AG04450 (cell line): ENCODE results near the gene ADH6. TPM values are rescaled to one million over a fixed set of nuclear protein-coding genes. Genes with fewer than 3 reads are reported as not detected.

Experiments used
- CTCF ChIA-PET: fragments of 300-600, 350-600 bp; formaldehyde crosslinking; extraction: SDS; loops from one replicate; lab custom pipeline; 2022; ENCODE audit warnings: antibody characterized with exemption, inconsistent platforms; lab: Charles Lee
- POLR2A ChIA-PET: fragments of 350-600 bp; formaldehyde crosslinking; extraction: SDS; loops from one replicate; lab custom pipeline; 2021; ENCODE audit warnings: antibody characterized with exemption, inconsistent platforms; lab: Yijun Ruan, JAX
- DNase-seq: peaks from one replicate; pipeline ENCODE4 v3.0.0-alpha.2; 2011; ENCODE audit warnings: low read depth, low spot score
- H3K27ac ChIP-seq: one replicate; pipeline ENCODE4 v1.5.1; 2012; ENCODE audit warnings: low read depth, low read length, control low read depth
- H3K27me3 ChIP-seq: one replicate; pipeline ENCODE4 v1.6.0; 2012; ENCODE audit warnings: low read length; ENCODE audit not compliant: control insufficient read depth, insufficient read depth
- H3K4me3 ChIP-seq: 2 replicates; pipeline ENCODE4 v1.5.1; 2011; ENCODE audit warnings: mild to moderate bottlenecking, low read depth, low read length, control low read depth
- H3K9me3 ChIP-seq: 2 replicates; pipeline ENCODE4 v1.5.1; 2012; ENCODE audit warnings: low read length; ENCODE audit not compliant: control insufficient read depth, insufficient read depth
- polyA plus RNA-seq: library from polyadenylated mRNA; depleted of rRNA; stranded (reverse); fragments of >200 nt; gene quantifications from 2 replicates; pipeline ENCODE4 v1.2.3, GENCODE V29; 2011
- TF ChIP-seq, protein P1 (sequence below): IDR thresholded peaks from 2 replicates; pipeline ENCODE4 v1.5.1; 2011; ENCODE audit warnings: low read depth, low read length, control low read depth, inconsistent platforms

The ADH6 gene
- polyA plus RNA-seq, 1 experiment, result 0.02 TPM

DNA sequence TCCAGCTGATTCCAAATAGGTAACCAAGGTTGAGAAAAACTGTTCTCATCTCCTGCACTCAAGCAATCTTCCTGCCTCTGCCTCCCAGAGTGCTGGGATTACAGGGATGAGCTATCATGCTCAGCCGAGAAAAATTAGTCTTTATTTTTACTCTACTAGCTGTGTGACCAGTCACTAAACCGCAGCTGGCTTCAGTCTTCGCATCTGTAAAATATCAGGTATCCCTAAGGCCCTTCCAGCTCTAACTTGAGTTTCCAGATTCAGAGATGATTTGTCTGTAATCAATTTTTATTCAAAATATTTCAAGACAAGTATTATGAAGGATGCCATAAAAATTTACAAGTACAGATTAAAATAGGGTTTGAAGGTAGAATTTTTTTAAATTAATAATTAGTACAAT is 3.5 kb downstream of the ADH6 start:
- no peak for DNase-seq
- CTCF ChIA-PET, result no interaction called here
- Histone ChIP-seq H3K4me3 (no peak overlapping the region), H3K27ac (no peak overlapping the region), H3K9me3 (no peaks in the 10 kb centered on the region), H3K27me3 (no peaks in the 10 kb centered on the region)
- TF ChIP-seq, protein P1, sequence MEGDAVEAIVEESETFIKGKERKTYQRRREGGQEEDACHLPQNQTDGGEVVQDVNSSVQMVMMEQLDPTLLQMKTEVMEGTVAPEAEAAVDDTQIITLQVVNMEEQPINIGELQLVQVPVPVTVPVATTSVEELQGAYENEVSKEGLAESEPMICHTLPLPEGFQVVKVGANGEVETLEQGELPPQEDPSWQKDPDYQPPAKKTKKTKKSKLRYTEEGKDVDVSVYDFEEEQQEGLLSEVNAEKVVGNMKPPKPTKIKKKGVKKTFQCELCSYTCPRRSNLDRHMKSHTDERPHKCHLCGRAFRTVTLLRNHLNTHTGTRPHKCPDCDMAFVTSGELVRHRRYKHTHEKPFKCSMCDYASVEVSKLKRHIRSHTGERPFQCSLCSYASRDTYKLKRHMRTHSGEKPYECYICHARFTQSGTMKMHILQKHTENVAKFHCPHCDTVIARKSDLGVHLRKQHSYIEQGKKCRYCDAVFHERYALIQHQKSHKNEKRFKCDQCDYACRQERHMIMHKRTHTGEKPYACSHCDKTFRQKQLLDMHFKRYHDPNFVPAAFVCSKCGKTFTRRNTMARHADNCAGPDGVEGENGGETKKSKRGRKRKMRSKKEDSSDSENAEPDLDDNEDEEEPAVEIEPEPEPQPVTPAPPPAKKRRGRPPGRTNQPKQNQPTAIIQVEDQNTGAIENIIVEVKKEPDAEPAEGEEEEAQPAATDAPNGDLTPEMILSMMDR, result no peak
- POLR2A ChIA-PET, result no interaction called here

DNA sequence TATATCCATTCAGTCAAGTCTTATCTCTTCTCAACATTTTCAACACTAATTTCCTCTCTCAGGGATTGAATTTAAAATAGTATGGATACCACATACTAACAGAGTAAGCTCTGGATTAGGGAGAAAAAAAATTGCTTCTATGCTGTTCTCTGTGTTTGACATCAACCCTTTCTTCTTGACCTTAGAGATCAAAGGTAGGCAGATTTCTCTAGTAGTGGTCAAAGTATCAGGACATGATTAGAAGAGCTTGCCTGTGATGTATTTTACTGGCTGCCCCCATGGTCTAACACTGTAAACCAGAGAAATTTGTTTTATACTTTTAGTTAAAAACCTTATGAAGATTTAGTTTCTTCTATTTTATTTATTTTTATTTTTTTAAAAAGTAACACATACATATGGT is 8.3 kb downstream of the ADH6 start:
- TF ChIP-seq, protein P1, result no peak
- DNase-seq, result no peak
- H3K9me3 ChIP-seq, result no peaks in the 10 kb centered on the region
- H3K27ac ChIP-seq, result no peak overlapping the region
- ChIA-PET POLR2A (no interaction called here), CTCF (interaction anchor here (1.6 to 1.7 kb wide), 2 partner anchors 9 to 194 kb away, joined by 8 read pairs; no protein-coding TSS in a partner anchor)
- H3K27me3 ChIP-seq, result no peaks in the 10 kb centered on the region
- no peak overlapping the region for H3K4me3 ChIP-seq

DNA sequence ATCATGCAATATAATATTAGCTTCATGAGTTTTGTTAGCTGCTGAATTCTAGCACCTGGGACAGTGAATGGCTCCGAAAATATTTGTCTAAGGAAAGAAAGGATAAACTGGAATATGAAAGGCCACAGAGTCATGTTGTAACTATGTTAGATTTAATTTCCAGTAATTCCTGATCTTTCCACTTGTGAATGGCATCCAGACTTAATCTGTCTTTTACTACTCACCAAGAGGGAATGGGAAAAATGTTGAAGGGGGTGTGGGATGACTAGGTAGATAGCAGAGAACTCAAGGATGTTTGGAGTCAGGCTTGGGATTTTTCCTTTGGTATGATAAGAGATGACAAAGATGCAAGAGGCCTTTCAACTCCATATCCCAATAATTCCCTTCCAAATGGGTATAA is 9.4 kb downstream of the ADH6 start:
- TF ChIP-seq, protein P1, result no peak
- no peak overlapping the region for H3K4me3 ChIP-seq
- H3K27ac ChIP-seq, result no peak overlapping the region
- no peaks in the 10 kb centered on the region for H3K27me3 ChIP-seq
- CTCF ChIA-PET, result interaction anchor here (1.7 kb wide), 1 partner anchor 8 kb away, joined by 8 read pairs; no protein-coding TSS in a partner anchor
- no peaks in the 10 kb centered on the region for H3K9me3 ChIP-seq
- POLR2A ChIA-PET, result no interaction called here
- peak; percentile 45 for DNase-seq

DNA sequence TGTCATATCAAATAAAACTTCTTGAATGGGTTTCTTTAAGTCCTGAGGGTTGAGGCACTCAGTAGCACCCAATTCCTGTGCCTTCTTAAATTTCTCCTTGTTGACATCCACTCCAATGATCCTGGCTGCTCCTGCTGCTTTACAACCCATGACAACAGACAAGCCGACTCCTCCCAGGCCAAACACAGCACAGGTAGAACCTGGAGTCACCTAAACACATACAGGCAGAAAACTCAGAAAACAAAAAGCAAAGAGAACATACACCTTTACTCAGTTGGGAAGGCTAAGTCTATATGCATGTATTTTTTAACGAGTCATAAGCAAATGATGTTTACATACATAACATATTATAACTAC is 10.3 kb downstream of the ADH6 start:
- TF ChIP-seq, protein P1, result no peak
- no peaks in the 10 kb centered on the region for H3K27me3 ChIP-seq
- POLR2A ChIA-PET, result no interaction called here
- H3K27ac ChIP-seq, result no peak overlapping the region
- CTCF ChIA-PET, result no interaction called here
- no peak for DNase-seq
- H3K4me3 ChIP-seq, result no peak overlapping the region
- no peaks in the 10 kb centered on the region for H3K9me3 ChIP-seq

DNA sequence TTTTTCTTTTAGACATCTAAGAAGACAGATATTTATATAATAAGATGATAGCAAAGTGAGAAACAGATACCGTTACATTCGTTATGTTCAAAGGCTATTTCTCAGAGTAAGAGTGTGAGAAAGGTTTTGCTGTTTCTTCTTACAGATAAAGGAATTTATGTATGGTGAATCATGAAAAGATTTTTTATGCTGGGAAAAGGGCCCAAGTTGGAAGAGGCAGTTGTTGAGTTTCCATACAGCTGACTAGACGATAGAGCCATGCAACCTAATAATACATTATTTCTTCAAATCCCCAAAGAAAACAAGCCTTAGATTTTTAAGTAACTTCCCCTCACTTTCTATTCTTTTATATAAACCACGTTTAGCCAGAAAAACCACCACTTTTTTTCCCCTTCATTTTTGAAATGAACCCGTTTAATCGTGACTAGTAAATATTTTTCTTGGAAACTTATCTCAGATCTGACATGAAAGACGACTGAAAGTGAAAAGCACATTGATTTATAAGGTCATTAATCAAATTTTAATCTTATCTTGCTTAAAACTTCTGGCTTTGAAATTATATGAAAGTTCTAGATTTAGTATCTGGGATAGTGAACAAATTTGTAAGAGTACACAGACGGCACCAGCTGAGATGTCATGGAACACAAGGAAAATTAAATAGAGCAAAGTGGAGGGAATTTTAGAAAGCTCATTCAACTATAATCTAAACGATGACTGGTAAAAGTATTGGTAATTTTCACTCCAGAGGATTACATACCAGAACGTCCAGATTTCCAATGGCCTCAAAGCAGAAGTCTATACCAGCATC is 10.9 kb downstream of the ADH6 start:
- CTCF ChIA-PET, result interaction anchor here (1.2 to 1.5 kb wide), 2 partner anchors 91 to 255 kb away, joined by 3 to 5 read pairs; no protein-coding TSS in a partner anchor
- DNase-seq, result no peak
- Histone ChIP-seq H3K9me3 (no peaks in the 10 kb centered on the region), H3K4me3 (no peak overlapping the region), H3K27me3 (no peaks in the 10 kb centered on the region), H3K27ac (no peak overlapping the region)
- TF ChIP-seq, protein P1, result no peak
- POLR2A ChIA-PET, result no interaction called here
